A673 (cell line): ENCODE measurements around the gene SOX5. TPM values are rescaled to one million over a fixed set of nuclear protein-coding genes. Genes with fewer than 3 reads are reported as not detected.
"Not testable (repeated sequence)": the region's sequence is repeated elsewhere in the genome, so short reads cannot be mapped to it uniquely, and the experiment has no call there.

Experiments
- BruUV-seq: library from RNA; stranded (reverse); fragments of 400-500 nt; replicated peaks from 2 replicates; lab custom pipeline; 2021; lab: Mats Ljungman, UMichigan
- CTCF ChIA-PET: fragments of 300-600 bp; sonication (Branson Sonifier 250); formaldehyde crosslinking; loops from one replicate; lab custom pipeline; 2022; ENCODE audit warnings: antibody characterized with exemption; lab: Charles Lee
- POLR2A ChIA-PET: fragments of 300-600 bp; sonication (Branson Sonifier 250); formaldehyde crosslinking; loops from one replicate; lab custom pipeline; 2022; ENCODE audit warnings: antibody characterized with exemption; ENCODE audit not compliant: low non-redundant PET; lab: Charles Lee
- DNase-seq: peaks from one replicate; pipeline ENCODE4 v3.0.0-alpha.2; 2015; ENCODE audit warnings: low spot score
- H3K27ac ChIP-seq: fragments of 200-600 bp; sonication (generic); 2 replicates; pipeline ENCODE4 v1.5.1; 2016; ENCODE audit warnings: mixed run types, low read depth, mild to moderate bottlenecking, mixed read lengths, antibody characterized with exemption, low read length; ENCODE audit not compliant: poor library complexity, severe bottlenecking
- H3K27me3 ChIP-seq: fragments of 200-600 bp; sonication (generic); replicated peaks from 2 replicates; pipeline ENCODE4 v1.6.1; 2017; ENCODE audit warnings: mixed run types, low read depth, mild to moderate bottlenecking, mixed read lengths, antibody characterized with exemption, low read length; ENCODE audit not compliant: insufficient read depth, poor library complexity
- H3K36me3 ChIP-seq: fragments of 200-600 bp; sonication (generic); 2 replicates; pipeline ENCODE4 v1.6.1; 2016; ENCODE audit warnings: mixed run types, mild to moderate bottlenecking, mixed read lengths, antibody characterized with exemption, low read length; ENCODE audit not compliant: insufficient read depth, poor library complexity, severe bottlenecking
- H3K4me1 ChIP-seq: fragments of 200-600 bp; sonication (generic); 2 replicates; pipeline ENCODE4 v1.6.1; 2017; ENCODE audit warnings: mixed run types, mild to moderate bottlenecking, mixed read lengths, antibody characterized with exemption, low read length; ENCODE audit not compliant: insufficient read depth, poor library complexity, severe bottlenecking
- H3K4me3 ChIP-seq: fragments of 200-600 bp; sonication (generic); 2 replicates; pipeline ENCODE4 v1.5.1; 2016; ENCODE audit warnings: low read depth, mixed run types, mild to moderate bottlenecking, mixed read lengths, low read length; ENCODE audit not compliant: poor library complexity, severe bottlenecking
- H3K9me3 ChIP-seq: fragments of 200-600 bp; sonication (generic); 2 replicates; pipeline ENCODE4 v1.6.1; 2016; ENCODE audit warnings: mixed run types, low read depth, mild to moderate bottlenecking, mixed read lengths, antibody characterized with exemption, low read length; ENCODE audit not compliant: poor library complexity, severe bottlenecking
- CTCF ChIP-seq: fragments of 300-800, 200-600 bp; sonication (generic); conservative IDR thresholded peaks from 2 replicates; pipeline ENCODE4 v1.5.1; 2017; ENCODE audit warnings: low read depth, mild to moderate bottlenecking, antibody characterized with exemption, low read length, moderate library complexity, mixed read lengths
- EZH2 ChIP-seq: fragments of 200-600 bp; sonication (generic); IDR thresholded peaks from 2 replicates; pipeline ENCODE4 v1.6.1; 2017; ENCODE audit warnings: borderline replicate concordance, low read depth, mild to moderate bottlenecking, mixed read lengths, antibody characterized with exemption, low read length; ENCODE audit not compliant: poor library complexity, severe bottlenecking
- intact Hi-C: fragments of 100-400 bp; cut with micrococcal nuclease; formaldehyde crosslinking; loops from one replicate; pipeline ENCODE4 v1.10.0; 2022; ENCODE audit not compliant: unreplicated experiment
- total RNA-seq: library from RNA; stranded (reverse); gene quantifications from 2 replicates; pipeline ENCODE4 v1.2.3, GENCODE V29; 2021

The SOX5 gene
- total RNA-seq, 1 experiment from 2014 or later, result 11.9 TPM

GRCh38 chr12:23721268-23721667 is 228.2 kb downstream of the SOX5 start:
- intact Hi-C loops, result no loop called here
- CTCF ChIA-PET, result no interaction called here

GRCh38 chr12:23719493-23719892 is 230.0 kb downstream of the SOX5 start:
- H3K4me1 ChIP-seq, result no peaks in the 10 kb centered on the region
- ChIA-PET CTCF (no interaction called here), POLR2A (interaction anchor here (0.6 kb wide), 1 partner anchor 332 kb away, joined by 5 read pairs; no protein-coding TSS in a partner anchor)
- no peak overlapping the region for H3K4me3 ChIP-seq
- H3K27me3 ChIP-seq, result no peaks in the 10 kb centered on the region
- no peak for DNase-seq
- no TSS peak for BruUV-seq
- H3K9me3 ChIP-seq, result no peaks in the 10 kb centered on the region
- H3K27ac ChIP-seq, result no peak overlapping the region
- intact Hi-C loops, result no loop called here
- TF ChIP-seq EZH2 (no peak), CTCF (no peak)
- no peaks in the 10 kb centered on the region for H3K36me3 ChIP-seq

More at GRCh38 chr12:23721268-23721667, 228.2 kb downstream of the SOX5 start:
- no peaks in the 10 kb centered on the region for H3K36me3 ChIP-seq
- H3K9me3 ChIP-seq, result no peaks in the 10 kb centered on the region
- BruUV-seq, result no TSS peak
- no peak for DNase-seq
- no peaks in the 10 kb centered on the region for H3K27me3 ChIP-seq
- H3K4me1 ChIP-seq, result no peaks in the 10 kb centered on the region
- POLR2A ChIA-PET, result no interaction called here
- TF ChIP-seq CTCF, result no peak
- TF ChIP-seq EZH2, result no peak
- H3K27ac ChIP-seq, result no peak overlapping the region
- H3K4me3 ChIP-seq, result no peak overlapping the region

- BruUV-seq, CTCF ChIA-PET, intact Hi-C loops: not testable (repeated sequence)
Observed at GRCh38 chr12:23710361-23710760, 239.1 kb downstream of the SOX5 start.

GRCh38 chr12:23708185-23708837 is 241.2 kb downstream of the SOX5 start:
- Histone ChIP-seq H3K9me3 (no peaks in the 10 kb centered on the region), H3K36me3 (no peaks in the 10 kb centered on the region), H3K4me1 (no peaks in the 10 kb centered on the region), H3K4me3 (no peak overlapping the region), H3K27me3 (no peaks in the 10 kb centered on the region), H3K27ac (no peak overlapping the region)
- DNase-seq, result no peak
- intact Hi-C loops, result no loop called here
- no TSS peak for BruUV-seq
- ChIA-PET POLR2A (no interaction called here), CTCF (no interaction called here)
- no peak for TF ChIP-seq EZH2

More at GRCh38 chr12:23710361-23710760, 239.1 kb downstream of the SOX5 start:
- POLR2A ChIA-PET, DNase-seq, H3K27me3 ChIP-seq, H3K27ac ChIP-seq, H3K4me3 ChIP-seq, H3K9me3 ChIP-seq, H3K4me1 ChIP-seq, H3K36me3 ChIP-seq: not testable (repeated sequence)
